Measurements from ENCODE around the gene SLC4A3.

The SLC4A3 gene

GRCh38 chr2:219627103-219628100, at the start of gene SLC4A3:
Gene SLC4A3 (plus strand): TSS chr2:219627630. CDS start chr2:219627993, 363 bp downstream.
- no peak for DNase-seq

- DNase-seq = no peak
These were observed 48.4 kb upstream of the SLC4A3 start for GRCh38 chr2:219578811-219579613.

- DNase-seq = no peak
These were observed 46.1 kb upstream of the SLC4A3 start for GRCh38 chr2:219581346-219581745.

GRCh38 chr2:219591091-219591490, 36.3 kb upstream of the SLC4A3 start:
- DNase-seq = no peak

GRCh38 chr2:219592736-219593135, 34.7 kb upstream of the SLC4A3 start:
- no peak for DNase-seq

GRCh38 chr2:219593154-219593553, 34.3 kb upstream of the SLC4A3 start:
- DNase-seq = no peak

GRCh38 chr2:219595256-219595655, 32.2 kb upstream of the SLC4A3 start:
- DNase-seq = no peak

GRCh38 chr2:219596954-219597551, 30.4 kb upstream of the SLC4A3 start:
- no peak for DNase-seq

- DNase-seq = peak; percentile 88
These were observed 29.7 kb upstream of the SLC4A3 start, which contains the start of gene STK11IP for GRCh38 chr2:219597552-219598307. Gene STK11IP (plus strand): TSS chr2:219597857. CDS start chr2:219598120, 263 bp downstream.

- DNase-seq = no peak
These were observed 28.9 kb upstream of the SLC4A3 start for GRCh38 chr2:219598308-219599078.

- DNase-seq = no peak
These were observed 23.7 kb upstream of the SLC4A3 start for GRCh38 chr2:219603771-219604170.

- no peak for DNase-seq
These were observed 21.8 kb upstream of the SLC4A3 start for GRCh38 chr2:219605607-219605954.

GRCh38 chr2:219607931-219608330, 19.5 kb upstream of the SLC4A3 start:
- DNase-seq = no peak

- DNase-seq = no peak
These were observed 18.9 kb upstream of the SLC4A3 start for GRCh38 chr2:219608399-219608964.

- DNase-seq = no peak
These were observed 18.2 kb upstream of the SLC4A3 start for GRCh38 chr2:219609149-219609750.

GRCh38 chr2:219611306-219611705, 16.1 kb upstream of the SLC4A3 start:
- no peak for DNase-seq

- DNase-seq = no peak
These were observed 15.4 kb upstream of the SLC4A3 start for GRCh38 chr2:219611866-219612576.

GRCh38 chr2:219612577-219613286, 14.7 kb upstream of the SLC4A3 start:
- DNase-seq = no peak

GRCh38 chr2:219613461-219614070, 13.9 kb upstream of the SLC4A3 start:
- no peak for DNase-seq

All from stimulated activated CD4-positive, alpha-beta T cell treated with anti-CD3 and anti-CD28 coated beads, Interleukin-4, amount 100 ng/mL, for 1 hour (primary cell).